Erythroblast (primary cell): ENCODE measurements around the gene RNF169.
A peak's percentile ranks its signal among the peaks of the same experiment; 100 is the strongest.

Experiments
- DNase-seq, 2 experiments: peaks; one replicate each; lab custom pipeline; 2025; lab: John Stamatoyannopoulos, UW
- GATA1 ChIP-seq: IDR thresholded peaks from 2 replicates; pipeline ENCODE4 v1.6.1; 2011; ENCODE audit warnings: low read depth, mild to moderate bottlenecking, control low read depth, low read length, moderate library complexity
- POLR2A ChIP-seq: IDR thresholded peaks from 2 replicates; pipeline ENCODE4 v1.6.1; 2011; ENCODE audit warnings: mild to moderate bottlenecking, low read length

Gene RNF169

GRCh38 chr11:74866557-74866956 lies 117.9 kb downstream of the RNF169 start:
- TF ChIP-seq GATA1 (no peak), POLR2A (no peak)
- no peak for DNase-seq

GRCh38 chr11:74870485-74870884 lies 121.8 kb downstream of the RNF169 start:
- DNase-seq, result peak; percentile 60 to 64
- TF ChIP-seq POLR2A (no peak), GATA1 (no peak)

- peak in 1 of 2 experiments; percentile 15 for DNase-seq
- TF ChIP-seq POLR2A, result no peak
Observed at GRCh38 chr11:74871037-74871436, 122.4 kb downstream of the RNF169 start.

GRCh38 chr11:74877132-74877531 lies 128.5 kb downstream of the RNF169 start:
- peak; percentile 61 to 70 for DNase-seq
- TF ChIP-seq GATA1 (no peak), POLR2A (no peak)
